Caki2 (cell line): Measurements from ENCODE around the gene ARHGEF35. TPM values are rescaled to one million over a fixed set of nuclear protein-coding genes. Genes with fewer than 3 reads are reported as not detected.
"Not testable (repeated sequence)": the region's sequence is repeated elsewhere in the genome, so short reads cannot be mapped to it uniquely, and the experiment has no call there.

Experiments
- DNase-seq: peaks from one replicate; pipeline ENCODE4 v3.0.0-alpha.2; 2015; ENCODE audit warnings: low read depth
- in situ Hi-C: cut with HindIII; loops from 2 replicates; pipeline ENCODE4 v1.10.0; 2016; ENCODE audit warnings: low sequenced_read_pairs, low pct_unique_long_range_greater_than_20kb, mixed read lengths
- total RNA-seq: library from RNA; depleted of rRNA; stranded (reverse); fragments of >200 nt; shearing (Covaris generic); gene quantifications from 2 replicates; pipeline ENCODE4 v1.2.3, GENCODE V29; 2014; ENCODE audit warnings: low replicate concordance; rRNA removed

The ARHGEF35 gene
- total RNA-seq, 1 experiment from 2014 or later = 4.8 TPM

DNA sequence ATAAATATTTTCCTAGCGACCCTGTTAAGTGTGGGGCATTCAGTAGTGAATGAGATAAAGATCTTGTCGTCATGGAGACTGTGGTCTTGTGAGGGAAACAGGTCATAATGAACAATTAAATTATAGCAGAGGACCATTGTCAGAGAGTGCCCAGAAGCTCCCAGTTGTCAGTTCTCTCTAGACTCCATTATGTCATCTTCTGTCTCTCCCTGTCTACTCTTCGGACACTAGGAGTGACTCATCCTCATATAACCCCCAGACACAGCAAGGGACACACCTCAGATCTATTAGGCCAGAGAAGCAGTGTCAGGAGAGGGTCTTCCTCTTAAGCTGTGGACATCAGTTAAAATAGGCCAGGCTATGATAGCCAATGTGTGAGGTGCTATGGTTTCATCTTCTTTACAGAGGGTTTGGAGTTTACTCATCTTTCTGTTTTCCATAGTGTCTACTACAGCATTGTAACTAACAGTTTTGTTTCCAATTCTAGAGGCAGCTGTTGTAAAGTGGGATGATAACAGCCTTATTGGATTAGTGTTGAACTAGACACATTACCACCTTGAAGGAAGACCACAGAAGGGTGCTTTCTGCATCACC is 7.0 kb downstream of the ARHGEF35 start:
- DNase-seq, in situ Hi-C loops: not testable (repeated sequence)

DNA sequence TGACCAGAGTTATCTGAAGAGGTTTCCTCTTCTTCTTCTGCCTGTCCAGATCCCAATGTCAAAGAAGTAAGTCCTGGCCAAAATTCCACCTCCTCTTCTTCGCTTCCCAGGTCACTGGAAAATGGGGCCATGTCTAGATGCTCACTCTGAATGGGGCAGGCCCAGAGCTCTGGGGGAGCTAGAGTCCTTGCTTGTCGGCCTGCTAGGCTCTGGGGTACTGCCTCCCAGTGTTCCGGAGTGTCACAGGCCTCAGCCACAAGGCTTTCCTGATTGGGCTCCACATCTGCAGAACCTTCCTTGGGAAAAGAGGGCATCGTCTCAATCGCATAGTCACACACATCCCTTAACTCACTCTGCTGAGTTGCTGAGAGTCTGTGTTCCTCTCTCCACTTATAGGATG is 7.8 kb downstream of the ARHGEF35 start:
- in situ Hi-C loops, DNase-seq: not testable (repeated sequence)

DNA sequence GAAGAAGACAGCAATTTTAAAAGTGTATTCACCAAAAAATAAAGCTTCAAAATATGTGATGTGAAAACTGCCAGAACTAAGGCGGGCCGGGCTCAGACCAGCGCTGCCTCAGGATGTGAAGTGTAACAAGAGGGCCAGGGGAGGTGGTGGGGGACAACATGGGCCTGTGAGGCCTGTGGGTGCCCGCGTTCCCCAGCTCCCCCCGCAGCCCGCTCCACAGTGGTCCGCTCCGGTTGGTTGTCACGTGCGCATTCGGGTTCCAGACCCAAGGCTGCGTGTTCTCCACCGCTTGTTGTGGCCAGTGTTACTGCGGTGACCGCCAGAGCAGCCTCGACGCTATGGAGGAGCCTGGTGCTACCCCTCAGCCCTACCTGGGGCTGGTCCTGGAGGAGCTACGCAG is 12.5 kb downstream of the ARHGEF35 start, which contains the start of gene CTAGE4:
TSS of gene CTAGE4 (plus strand) at position 301 of the 400 bp plus-strand sequence. CDS start at position 339, 38 bp downstream.
- in situ Hi-C loops, DNase-seq: not testable (repeated sequence)

DNA sequence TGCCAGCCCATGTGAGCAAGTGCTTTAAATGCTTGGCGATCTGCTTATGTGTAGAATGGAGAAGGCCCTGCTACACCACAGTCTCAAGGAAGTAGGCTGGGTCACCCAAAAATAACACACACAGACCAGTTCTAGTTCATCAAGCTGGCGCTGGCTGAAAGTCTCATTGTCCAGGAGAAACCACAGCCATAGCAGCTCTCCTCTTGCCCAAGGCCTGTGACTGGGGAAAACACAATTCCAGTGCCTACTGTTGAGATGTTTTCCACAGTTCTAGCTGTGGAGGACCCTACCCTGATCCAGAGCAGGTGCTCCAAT is 16.5 kb downstream of the ARHGEF35 start:
- in situ Hi-C loops, DNase-seq: not testable (repeated sequence)

DNA sequence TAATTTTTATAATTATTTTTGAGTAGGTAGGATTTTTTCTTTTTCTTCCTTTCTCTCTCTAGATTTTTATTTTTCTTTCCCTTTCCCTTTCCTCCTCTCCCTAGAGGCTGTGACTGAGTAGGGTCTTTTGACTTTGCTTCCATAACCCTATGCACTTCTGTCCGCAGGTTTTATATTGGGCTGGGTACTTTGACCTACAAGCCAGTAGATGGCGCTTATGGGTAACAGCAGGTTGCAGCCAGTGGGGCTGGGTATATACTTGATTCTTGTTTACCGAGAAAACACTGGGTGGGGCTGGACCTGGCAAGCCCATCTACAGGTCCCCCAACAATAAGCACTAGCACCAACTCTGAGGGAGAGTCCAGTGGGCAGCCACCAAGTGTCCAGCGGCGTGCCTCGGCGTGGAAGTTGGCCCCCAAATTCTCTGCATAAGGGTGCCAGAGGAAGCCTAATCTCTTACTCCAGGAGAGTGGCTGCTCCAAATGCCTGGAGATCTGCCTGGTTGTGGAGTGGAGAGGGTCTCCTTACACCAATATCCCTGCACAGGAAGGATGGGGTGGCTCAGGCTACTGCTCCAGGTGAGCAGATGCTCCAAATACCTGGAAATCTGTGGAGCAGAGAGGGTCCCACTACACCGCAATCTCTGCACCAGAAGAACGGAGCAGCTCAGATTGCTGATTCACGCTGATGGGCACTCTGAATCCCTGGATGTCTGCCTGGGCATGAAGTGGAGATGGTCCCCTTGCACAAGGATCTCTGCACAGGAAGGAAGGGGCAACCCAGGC is 17.1 kb downstream of the ARHGEF35 start:
- in situ Hi-C loops, DNase-seq: not testable (repeated sequence)

DNA sequence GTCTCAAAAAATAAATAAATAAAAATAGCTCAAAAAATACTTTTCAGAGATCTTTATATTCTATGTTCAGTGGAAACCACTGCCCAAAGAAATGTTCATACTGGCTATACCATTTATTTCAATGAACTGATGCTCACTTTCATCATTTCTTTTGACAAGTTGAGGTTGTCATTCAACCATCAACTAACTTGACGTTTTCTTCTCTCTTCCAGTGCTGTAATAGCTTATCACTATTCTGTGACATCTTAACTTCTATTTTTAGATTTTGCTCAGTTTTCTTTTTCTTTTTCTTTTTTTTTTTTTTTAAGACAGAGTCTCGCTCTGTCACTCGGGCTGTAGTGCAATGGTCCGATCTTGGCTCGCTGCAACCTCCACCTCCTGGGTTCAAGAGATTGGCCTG is 21.0 kb downstream of the ARHGEF35 start:
- no peak for DNase-seq
- in situ Hi-C loops = no loop called here

DNA sequence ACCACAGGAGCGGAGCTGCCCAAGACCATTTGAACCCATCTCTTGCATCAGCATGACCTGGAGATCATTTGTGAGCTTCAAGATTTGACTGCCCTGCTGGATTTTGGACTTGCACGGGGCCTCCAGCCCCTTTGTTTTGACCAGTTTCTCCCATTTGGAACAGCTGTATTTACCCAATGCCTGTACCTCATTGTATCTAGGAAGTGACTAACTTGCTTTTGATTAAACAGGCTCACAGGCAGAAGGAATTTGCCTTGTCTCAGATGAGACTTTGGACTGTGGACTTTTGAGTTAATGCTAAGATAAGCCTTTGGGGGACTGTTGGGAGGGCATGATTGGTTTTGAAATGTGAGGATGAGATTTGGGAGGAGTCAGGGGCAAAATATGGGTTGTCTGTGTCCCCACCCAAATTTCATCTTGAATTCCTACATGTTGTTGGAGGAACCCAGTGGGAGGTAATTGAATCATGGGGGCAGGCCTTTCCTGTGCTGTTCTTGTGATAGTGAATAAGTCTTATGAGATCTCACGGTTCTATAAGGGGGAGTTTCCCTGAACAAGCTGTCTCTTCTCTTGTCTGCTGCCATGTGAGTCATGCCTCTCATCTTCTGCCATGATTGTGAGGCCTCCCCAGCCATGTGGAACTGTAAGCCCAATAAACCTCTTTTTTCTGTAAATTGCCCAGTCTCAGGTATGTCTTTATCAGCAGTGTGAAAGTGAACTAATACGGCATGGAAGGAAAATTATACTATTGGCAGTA is 23.9 kb downstream of the ARHGEF35 start:
- in situ Hi-C loops, DNase-seq: not testable (repeated sequence)

DNA sequence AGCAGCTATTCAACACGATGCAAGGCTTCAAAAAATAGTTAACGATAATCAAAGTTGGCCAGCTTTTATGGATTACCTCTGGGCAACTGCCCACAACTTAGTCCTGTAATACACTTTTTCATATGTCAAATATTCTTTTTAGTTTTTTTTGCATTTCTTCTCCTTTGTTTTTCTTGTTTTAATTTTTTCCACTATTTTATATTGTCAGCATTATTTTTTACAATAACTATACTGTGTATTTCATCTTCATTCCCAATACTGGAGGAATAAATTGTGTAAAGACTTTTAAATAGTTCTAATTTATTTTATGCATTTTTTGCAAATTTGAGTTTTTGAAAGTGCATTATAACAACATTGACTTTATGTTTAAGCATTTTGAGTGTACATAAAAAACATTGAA is 30.8 kb downstream of the ARHGEF35 start:
- DNase-seq = no peak
- in situ Hi-C loops = no loop called here

DNA sequence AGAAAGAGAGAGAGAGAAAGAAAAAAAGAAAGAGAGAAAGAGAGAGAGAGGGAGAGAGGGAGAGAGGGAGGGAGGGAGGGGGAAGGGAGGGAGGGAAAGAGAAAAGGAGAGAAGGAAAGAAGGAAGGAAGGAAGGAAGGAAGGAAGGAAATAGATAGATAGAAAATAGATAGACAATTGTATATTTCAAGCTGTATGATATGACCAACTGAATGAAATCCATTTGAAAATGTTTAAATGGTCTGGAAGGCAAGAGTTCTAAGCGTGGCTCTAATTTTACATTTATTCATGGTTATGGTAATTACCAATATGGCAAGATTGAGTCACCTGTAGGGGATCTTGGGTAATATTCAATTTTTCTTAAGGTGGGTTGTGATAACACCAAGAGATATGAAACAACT is 36.8 kb downstream of the ARHGEF35 start:
- no peak for DNase-seq
- in situ Hi-C loops = no loop called here

DNA sequence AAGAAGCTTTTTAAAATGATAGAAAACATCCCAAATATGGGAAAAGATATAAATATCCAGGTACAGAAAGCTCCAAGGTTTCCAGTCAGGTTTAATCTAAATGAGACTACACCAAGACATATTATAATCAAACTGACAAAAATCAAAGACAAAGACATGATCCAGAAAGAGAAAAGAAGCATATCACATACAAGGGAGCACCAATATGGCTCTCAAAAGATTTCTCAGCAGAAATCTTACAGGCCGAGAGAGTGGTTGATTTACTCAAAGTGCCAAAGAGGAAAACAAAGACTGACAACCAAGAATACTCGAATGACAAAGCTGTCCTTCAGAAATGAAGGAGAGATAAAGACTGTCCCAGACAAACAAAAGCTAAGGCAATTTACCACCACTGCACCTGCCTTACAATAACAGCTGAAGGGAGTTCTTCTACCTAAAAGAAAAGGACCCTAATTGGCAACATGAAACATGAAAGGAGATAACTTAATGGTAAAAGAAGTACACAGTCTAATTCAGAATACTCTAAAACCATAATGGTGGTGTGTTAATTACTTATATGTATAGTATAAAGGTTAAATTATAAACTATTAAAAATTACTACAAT is 47.3 kb downstream of the ARHGEF35 start:
- DNase-seq = no peak
- in situ Hi-C loops = no loop called here

DNA sequence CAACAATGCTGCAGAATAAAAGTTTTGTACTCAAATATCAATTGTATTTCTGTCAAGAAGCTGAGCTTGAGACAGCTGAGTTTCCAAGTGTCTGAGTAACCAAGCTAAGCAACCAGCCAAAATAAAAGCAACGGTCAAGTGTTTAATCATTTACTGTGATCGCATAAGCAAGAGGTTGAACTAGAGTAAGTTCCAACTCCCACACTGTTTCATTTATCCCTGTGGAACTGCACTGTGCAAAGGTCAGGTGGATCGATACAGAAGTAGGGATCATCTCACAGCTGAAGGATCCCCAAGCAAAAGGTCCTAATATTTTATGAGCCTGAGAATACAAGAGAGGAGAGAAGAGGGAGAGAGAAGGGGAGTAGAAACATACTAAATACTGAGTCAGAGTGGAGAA is 51.2 kb downstream of the ARHGEF35 start:
- in situ Hi-C loops = no loop called here
- DNase-seq = no peak

DNA sequence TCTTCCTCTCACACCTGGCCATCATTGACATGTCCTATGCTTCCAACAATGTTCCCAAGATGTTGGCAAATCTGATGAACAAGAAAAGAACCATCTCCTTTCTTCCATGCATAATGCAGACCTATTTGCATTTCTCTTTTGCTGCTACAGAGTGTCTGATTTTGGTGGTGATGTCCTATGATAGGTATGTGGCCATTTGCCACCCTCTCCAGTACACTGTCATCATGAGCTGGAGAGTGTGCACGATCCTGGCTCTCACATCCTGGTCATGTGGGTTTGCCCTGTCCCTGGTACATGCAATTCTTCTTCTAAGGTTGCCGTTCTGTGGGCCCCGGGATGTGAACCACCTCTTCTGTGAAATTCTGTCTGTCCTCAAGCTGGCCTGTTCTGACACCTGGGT is 53.4 kb downstream of the ARHGEF35 start:
- in situ Hi-C loops = no loop called here
- DNase-seq = no peak

DNA sequence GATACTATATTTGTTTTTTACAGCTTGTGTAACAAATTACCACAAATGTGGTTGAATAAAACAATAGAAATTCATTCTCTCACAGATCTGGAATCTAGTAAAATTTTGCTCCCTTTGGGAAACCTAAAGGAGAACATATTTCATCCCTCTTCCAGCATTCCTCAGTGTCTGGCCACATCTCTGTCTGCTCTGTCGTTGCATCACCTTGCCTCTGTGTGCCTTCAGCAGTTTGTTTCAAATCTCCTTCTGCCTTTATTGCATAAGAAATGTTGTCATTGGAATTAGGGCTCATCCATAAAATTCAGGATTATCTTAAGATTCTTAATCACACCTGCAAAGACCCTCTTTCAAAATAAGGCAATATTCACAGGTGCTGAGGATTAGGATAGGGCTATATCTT is 58.1 kb downstream of the ARHGEF35 start:
- DNase-seq = no peak
- in situ Hi-C loops = no loop called here

Other genes with a start within 250 kb of the ARHGEF35 start
- gene OR2F1, start 241.0 kb downstream of the ARHGEF35 start, total RNA-seq = not detected in 2 replicates
- not detected in 2 replicates for gene OR6B1, start 195.5 kb downstream of the ARHGEF35 start, total RNA-seq
- gene OR2A5, start 146.9 kb downstream of the ARHGEF35 start, total RNA-seq = not detected in 2 replicates
- not detected in 2 replicates for gene OR2A25, start 126.0 kb downstream of the ARHGEF35 start, total RNA-seq
- gene OR2A12, start 109.6 kb downstream of the ARHGEF35 start, total RNA-seq = not detected in 2 replicates
- not detected in 2 replicates for gene OR2A2, start 86.2 kb downstream of the ARHGEF35 start, total RNA-seq
- gene OR2A14, start 72.7 kb downstream of the ARHGEF35 start, total RNA-seq = not detected in 2 replicates
- 0.84 and 1.3 TPM in 2 replicates for gene CTAGE4, start 12.4 kb downstream of the ARHGEF35 start, total RNA-seq
- not detected in 2 replicates for gene OR2A42, start 43.8 kb upstream of the ARHGEF35 start, total RNA-seq
- 0.47 TPM in 1 of 2 replicates, not detected in the other for gene OR2A7, start 69.0 kb upstream of the ARHGEF35 start, total RNA-seq
- 1.3 TPM in 1 of 2 replicates, not detected in the other for gene CTAGE8, start 73.5 kb upstream of the ARHGEF35 start, total RNA-seq
- not detected in 2 replicates for gene OR2A1, start 116.6 kb upstream of the ARHGEF35 start, total RNA-seq
- 8.7 and 10.6 TPM in 2 replicates for gene ARHGEF5, start 159.6 kb upstream of the ARHGEF35 start, total RNA-seq
- gene NOBOX, start 207.9 kb upstream of the ARHGEF35 start, total RNA-seq = not detected in 2 replicates